Measurements from ENCODE around the gene NCR3LG1.

The NCR3LG1 gene

GRCh38 chr11:17369684-17370243 is 18.2 kb downstream of the NCR3LG1 start:
- DNase-seq (ENCODE audit: low read depth in 2 of 2): no peak

- DNase-seq (ENCODE audit: low read depth in 2 of 2): no peak
Measured at GRCh38 chr11:17371614-17372013, 20.0 kb downstream of the NCR3LG1 start.

- no peak for DNase-seq (ENCODE audit: low read depth in 2 of 2)
Measured at GRCh38 chr11:17375547-17375946, 23.9 kb downstream of the NCR3LG1 start.

GRCh38 chr11:17376493-17376892 is 24.9 kb downstream of the NCR3LG1 start:
- DNase-seq (ENCODE audit: low read depth in 2 of 2): no peak

- no peak for DNase-seq (ENCODE audit: low read depth in 2 of 2)
Measured at GRCh38 chr11:17378655-17379054, 27.1 kb downstream of the NCR3LG1 start.

- no peak for DNase-seq (ENCODE audit: low read depth in 2 of 2)
Measured at GRCh38 chr11:17379383-17380180, 28.0 kb downstream of the NCR3LG1 start.

GRCh38 chr11:17381156-17381555 is 29.6 kb downstream of the NCR3LG1 start:
- no peak for DNase-seq (ENCODE audit: low read depth in 2 of 2)

- DNase-seq (ENCODE audit: low read depth in 2 of 2): no peak
Measured at GRCh38 chr11:17382046-17382728, 30.6 kb downstream of the NCR3LG1 start.

GRCh38 chr11:17383461-17383860 is 31.9 kb downstream of the NCR3LG1 start:
- DNase-seq (ENCODE audit: low read depth in 2 of 2): no peak

- DNase-seq (ENCODE audit: low read depth in 2 of 2): peak; percentile 45 to 63
Measured at GRCh38 chr11:17384002-17384511, 32.5 kb downstream of the NCR3LG1 start.

- DNase-seq (ENCODE audit: low read depth in 2 of 2): no peak
Measured at GRCh38 chr11:17385492-17385891, 33.9 kb downstream of the NCR3LG1 start.

- no peak for DNase-seq (ENCODE audit: low read depth in 2 of 2)
Measured at GRCh38 chr11:17385926-17386325, 34.3 kb downstream of the NCR3LG1 start.

GRCh38 chr11:17386331-17387084 is 34.9 kb downstream of the NCR3LG1 start:
- peak in 1 of 2 donors; percentile 24 for DNase-seq (ENCODE audit: low read depth in 2 of 2)

- DNase-seq (ENCODE audit: low read depth in 2 of 2): no peak
Measured at GRCh38 chr11:17387254-17387653, 35.7 kb downstream of the NCR3LG1 start.

GRCh38 chr11:17387811-17388210 is 36.2 kb downstream of the NCR3LG1 start:
- no peak for DNase-seq (ENCODE audit: low read depth in 2 of 2)

- no peak for DNase-seq (ENCODE audit: low read depth in 2 of 2)
Measured at GRCh38 chr11:17388609-17389210, 37.1 kb downstream of the NCR3LG1 start, which contains the start of gene KCNJ11. Gene KCNJ11 (minus strand): TSS chr11:17388659. CDS start chr11:17388091, 568 bp downstream.

- peak; percentile 58 to 76 for DNase-seq (ENCODE audit: low read depth in 2 of 2)
Measured at GRCh38 chr11:17389211-17389956, 37.8 kb downstream of the NCR3LG1 start.

- no peak for DNase-seq (ENCODE audit: low read depth in 2 of 2)
Measured at GRCh38 chr11:17389957-17390649, 38.5 kb downstream of the NCR3LG1 start.

GRCh38 chr11:17391493-17392355 is 40.1 kb downstream of the NCR3LG1 start:
- no peak for DNase-seq (ENCODE audit: low read depth in 2 of 2)

Measured in stimulated activated CD4-positive, alpha-beta T cell treated with anti-CD3 and anti-CD28 coated beads, Interleukin-1b, Interleukin-23, amount 100 ng/mL, for 1 hour (primary cell).